GM18508 (cell line): ENCODE measurements around the gene TOMM20.

Source experiments
- ATAC-seq: cut with Tn5 transposase; IDR thresholded peaks from one replicate; pipeline ENCODE4 v1.9.1; 2021; ENCODE audit warnings: moderate number of reproducible peaks; ENCODE audit not compliant: insufficient read depth, unreplicated experiment

The TOMM20 gene

GRCh38 chr1:235136111-235136510 is 7.5 kb upstream of the TOMM20 start:
- no peak for ATAC-seq

DNA sequence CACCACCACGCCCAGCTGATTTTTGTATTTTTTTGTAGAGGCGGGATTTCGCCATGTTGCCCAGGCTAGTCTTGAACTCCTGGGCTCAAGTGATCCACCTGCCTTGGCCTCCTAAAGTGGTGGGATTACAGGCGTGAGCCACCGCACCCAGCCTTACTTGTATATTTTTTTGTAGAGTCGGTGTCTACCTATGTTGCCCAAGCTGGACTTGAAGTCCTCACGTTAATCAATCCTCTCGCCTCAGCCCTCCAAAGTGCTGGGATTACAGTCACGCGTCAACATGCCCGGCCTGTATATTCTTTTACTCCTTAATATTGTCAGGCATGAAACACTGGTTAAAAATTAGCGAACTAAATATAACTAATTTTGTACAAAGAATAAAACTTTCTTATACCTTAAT is 5.5 kb upstream of the TOMM20 start:
- no peak for ATAC-seq

DNA sequence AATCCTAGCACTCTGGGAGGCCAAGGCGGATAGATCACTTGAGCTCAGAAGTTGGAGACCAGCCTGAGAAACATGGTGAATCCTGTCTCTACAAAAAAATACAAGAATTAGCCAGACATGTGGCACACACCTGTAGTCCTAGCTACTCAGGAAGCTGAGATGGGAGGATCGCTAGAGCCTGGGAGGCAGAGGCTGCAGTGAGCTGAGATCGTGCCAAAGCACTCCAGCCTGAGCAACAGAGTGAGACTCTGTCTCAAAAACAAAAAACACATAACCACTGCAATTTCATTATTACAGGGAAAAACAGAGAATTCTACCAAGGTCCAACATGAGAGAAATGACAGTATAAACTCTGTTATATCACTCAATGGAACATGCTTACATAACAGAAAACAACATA is 4.4 kb upstream of the TOMM20 start:
- ATAC-seq, result no peak

GRCh38 chr1:235131961-235132360 is 3.3 kb upstream of the TOMM20 start:
- ATAC-seq, result no peak

- no peak for ATAC-seq
Observed at GRCh38 chr1:235130766-235131270, 2.2 kb upstream of the TOMM20 start.

DNA sequence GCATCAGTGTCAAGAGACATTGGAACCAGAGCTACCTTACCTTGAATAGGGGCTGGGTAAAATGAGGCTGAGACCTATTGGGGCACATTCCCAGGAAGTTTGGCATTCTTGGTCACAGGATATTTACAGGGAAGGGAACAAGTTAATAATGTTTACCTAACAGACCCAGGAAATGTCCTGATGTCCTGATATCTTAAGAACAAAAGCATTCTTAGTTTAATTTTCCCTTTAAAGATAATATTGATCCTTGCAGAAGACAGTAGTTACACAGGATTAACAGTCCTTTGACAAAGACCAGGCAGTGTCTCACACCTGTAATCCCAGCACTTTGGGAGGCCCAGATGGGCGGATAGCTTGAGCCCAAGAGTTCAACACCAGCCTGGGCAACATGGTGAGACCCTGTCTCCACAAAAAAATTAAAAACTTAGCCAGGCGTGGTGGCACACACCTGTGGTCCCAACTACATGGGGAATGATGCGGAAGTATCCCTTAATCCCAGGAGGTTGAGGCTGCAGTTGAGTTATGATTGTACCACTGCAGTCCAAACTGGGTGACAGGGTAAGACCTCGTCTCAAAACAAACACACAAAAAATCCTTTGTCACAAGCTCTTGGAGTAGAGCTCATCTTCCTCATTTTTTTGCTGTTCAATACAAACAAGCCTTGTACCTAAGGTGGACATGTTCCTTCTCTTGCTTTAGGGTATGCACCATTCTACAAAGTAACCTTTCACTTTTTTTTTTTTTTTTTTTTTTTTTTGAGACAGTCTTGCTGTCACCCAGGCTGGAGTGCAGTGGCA is 1.3 kb upstream of the TOMM20 start:
- ATAC-seq, result no peak

GRCh38 chr1:235127732-235128455 is 743 bp downstream of the TOMM20 start:
- no peak for ATAC-seq

DNA sequence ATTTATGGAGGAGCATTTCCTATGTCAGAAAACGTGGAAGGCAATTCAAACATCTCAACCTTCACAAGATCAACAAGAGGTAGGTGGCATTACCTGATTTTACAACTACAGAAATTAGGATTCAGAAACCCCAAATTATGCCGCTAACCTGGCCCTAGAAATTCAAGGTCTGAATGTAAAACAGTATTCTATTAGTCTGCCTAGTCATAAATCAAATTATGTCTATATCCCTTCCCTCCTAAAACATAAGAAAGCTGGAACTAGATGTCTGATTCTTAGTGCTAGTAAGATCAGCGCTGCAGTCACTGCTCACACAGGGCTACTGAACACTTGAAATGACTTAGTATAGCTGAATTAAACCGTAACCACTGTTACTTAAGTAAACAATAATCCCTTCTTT is 1.4 kb downstream of the TOMM20 start:
- ATAC-seq, result no peak

DNA sequence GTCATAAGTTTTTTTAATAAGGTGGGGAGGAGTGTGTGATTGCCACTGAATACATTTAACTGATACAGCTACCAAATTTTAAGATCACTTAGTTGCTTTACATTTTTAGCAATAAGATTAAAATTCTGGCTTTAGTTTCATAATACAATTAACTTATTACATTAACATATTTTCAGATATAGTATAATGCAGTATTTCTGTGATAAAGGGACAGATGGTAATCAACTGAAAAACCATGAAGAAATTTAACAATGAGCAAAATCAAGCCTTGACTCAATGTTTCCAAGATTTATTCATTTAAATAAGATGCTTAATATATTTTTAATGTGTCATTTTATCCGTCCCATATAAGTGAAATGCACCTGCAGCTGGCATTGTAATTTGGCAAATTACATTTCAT is 4.0 kb downstream of the TOMM20 start:
- no peak for ATAC-seq

- no peak for ATAC-seq
Observed at GRCh38 chr1:235124111-235124510, 4.5 kb downstream of the TOMM20 start.

DNA sequence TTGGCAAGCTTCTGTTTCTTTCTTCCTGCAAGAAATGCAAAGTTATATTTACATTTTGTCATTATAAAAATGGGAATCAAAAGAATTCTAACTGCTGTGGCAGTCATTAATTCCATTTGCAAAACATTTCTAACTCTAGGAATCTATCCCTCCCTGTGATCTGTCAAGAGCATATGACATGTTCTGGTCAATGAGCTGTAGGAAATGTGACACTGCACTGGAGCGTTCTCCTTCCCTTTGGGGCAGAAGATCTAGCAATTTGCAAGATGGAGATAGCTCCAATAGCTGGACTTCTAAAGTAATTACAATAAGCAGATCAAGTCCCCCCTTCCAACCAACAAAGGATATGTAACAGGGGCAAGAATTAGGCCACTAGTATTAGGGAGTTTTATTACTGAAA is 6.3 kb downstream of the TOMM20 start:
- ATAC-seq, result no peak

GRCh38 chr1:235113183-235113917 is 15.3 kb downstream of the TOMM20 start:
- ATAC-seq, result no peak

DNA sequence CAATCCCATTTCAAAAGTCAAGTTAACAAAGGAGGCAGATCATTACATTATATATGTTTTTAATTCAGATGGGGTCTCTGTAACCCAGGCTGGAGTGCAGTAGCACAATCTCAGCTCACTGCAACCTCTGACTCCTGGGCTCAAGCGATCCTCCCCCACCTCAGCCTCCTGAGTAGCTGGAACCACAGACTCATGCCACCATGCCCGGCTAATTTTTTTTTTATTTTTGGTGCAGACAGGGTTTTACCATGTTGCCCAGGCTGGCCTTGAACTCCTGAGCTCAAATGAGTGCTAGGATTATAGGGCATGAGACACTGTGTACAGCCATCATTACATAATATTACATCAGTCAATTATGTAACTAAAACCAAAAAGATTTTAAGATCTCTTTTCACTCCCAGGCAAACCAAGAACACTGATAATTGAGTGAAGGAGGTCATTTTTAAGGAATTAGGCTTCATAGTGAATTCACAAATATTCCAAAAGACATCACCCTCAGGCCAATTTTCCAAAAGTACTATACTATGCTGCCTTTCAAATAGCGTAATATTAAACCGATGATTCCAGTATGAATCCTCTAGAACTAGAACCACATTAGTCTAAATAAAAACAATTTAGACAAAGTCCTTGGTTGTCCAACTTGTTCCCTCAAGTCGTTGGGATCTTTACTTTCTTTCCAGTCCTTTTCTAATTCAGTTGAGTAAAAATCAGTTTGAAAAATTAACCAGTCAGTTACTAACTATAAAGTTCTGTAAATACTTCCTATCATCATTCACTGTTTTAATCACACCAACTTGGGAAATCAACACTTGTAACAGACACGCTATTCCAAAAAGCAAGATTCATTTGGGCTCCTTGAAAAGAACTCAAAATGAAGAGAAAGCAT is 16.1 kb downstream of the TOMM20 start:
- no peak for ATAC-seq

GRCh38 chr1:235111107-235111506 is 17.5 kb downstream of the TOMM20 start:
- ATAC-seq, result no peak

GRCh38 chr1:235108876-235109275 is 19.8 kb downstream of the TOMM20 start:
- ATAC-seq, result no peak

- ATAC-seq, result no peak
Observed at GRCh38 chr1:235108185-235108593, 20.4 kb downstream of the TOMM20 start.

DNA sequence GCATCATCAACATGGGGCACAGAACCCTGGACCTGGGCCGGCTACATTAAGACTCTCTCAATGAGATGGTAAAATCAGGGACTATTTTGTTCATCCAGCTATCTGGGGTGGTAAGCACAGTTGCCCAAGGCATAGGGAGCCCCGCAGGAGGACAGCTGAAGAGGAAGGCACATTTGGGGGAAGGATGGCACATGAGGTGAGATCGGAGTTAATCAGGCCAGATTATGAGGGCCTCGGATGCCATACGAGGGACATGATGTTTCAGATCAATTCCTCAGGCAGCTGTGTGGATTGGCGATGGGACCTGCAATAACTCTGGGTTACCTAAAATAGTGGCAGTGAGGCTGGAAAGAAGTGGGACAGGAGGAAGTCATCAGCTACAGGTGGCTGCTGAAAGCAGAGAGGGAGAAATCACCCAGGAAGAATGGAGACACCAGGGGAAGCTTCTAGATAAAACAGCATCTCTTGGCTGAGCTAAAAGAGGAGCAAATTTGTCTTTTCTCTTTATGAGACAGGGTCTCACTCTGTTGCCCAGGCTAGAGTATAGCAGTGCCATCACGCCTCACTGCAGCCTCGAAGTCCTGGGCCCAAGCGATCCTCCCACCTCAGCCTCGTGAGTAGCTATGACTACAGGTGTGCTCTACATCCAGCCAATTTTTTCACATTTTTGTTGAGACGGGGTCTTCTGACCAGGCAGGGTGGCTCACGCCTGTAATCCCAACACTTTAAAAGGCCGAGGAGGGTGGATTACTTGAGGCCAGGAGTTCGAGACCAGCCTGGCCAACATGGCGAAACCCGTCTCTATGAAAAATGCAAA is 21.1 kb downstream of the TOMM20 start:
- ATAC-seq, result no peak

- ATAC-seq, result no peak
Observed at GRCh38 chr1:235106457-235106856, 22.2 kb downstream of the TOMM20 start.
